DMS 273 (cell line): ENCODE data around the gene SMIM27.
"Not testable (repeated sequence)": the region's sequence is repeated elsewhere in the genome, so short reads cannot be mapped to it uniquely, and the experiment has no call there.

ENCODE experiments used
- DNase-seq: peaks from one replicate; lab custom pipeline; 2025; ENCODE audit not compliant: unreplicated experiment; lab: John Stamatoyannopoulos, UW

SMIM27 gene

GRCh38 chr9:32596096-32596865 lies 44.2 kb downstream of the SMIM27 start:
- no peak for DNase-seq

GRCh38 chr9:32596936-32597335 lies 44.8 kb downstream of the SMIM27 start:
- DNase-seq, result no peak

GRCh38 chr9:32599021-32599420 lies 46.9 kb downstream of the SMIM27 start:
- not testable (repeated sequence) for DNase-seq
